Measurements from ENCODE around the gene ZFYVE26.
"Not testable (repeated sequence)": the region's sequence is repeated elsewhere in the genome, so short reads cannot be mapped to it uniquely, and the experiment has no call there.

ZFYVE26 gene

GRCh38 chr14:67816326-67817002 is at the start of gene ZFYVE26:
TSS of gene ZFYVE26 (minus strand) at chr14:67816590. CDS start at chr14:67815963, 627 bp downstream.
- DNase-seq, result peak; percentile 100

- DNase-seq, result no peak
Observed at GRCh38 chr14:67863223-67863622, 46.8 kb upstream of the ZFYVE26 start.

- no peak for DNase-seq
Observed at GRCh38 chr14:67859169-67859749, 42.9 kb upstream of the ZFYVE26 start.

- no peak for DNase-seq
Observed at GRCh38 chr14:67857778-67858350, 41.5 kb upstream of the ZFYVE26 start.

- no peak for DNase-seq
Observed at GRCh38 chr14:67856827-67857226, 40.4 kb upstream of the ZFYVE26 start.

- DNase-seq, result no peak
Observed at GRCh38 chr14:67853715-67854114, 37.3 kb upstream of the ZFYVE26 start.

GRCh38 chr14:67852926-67853604 is 36.7 kb upstream of the ZFYVE26 start:
- no peak for DNase-seq

GRCh38 chr14:67851785-67852410 is 35.5 kb upstream of the ZFYVE26 start:
- no peak for DNase-seq

GRCh38 chr14:67850066-67850830 is 33.9 kb upstream of the ZFYVE26 start:
- DNase-seq, result no peak

GRCh38 chr14:67846029-67846610 is 29.7 kb upstream of the ZFYVE26 start:
- no peak for DNase-seq

GRCh38 chr14:67837011-67837624 is 20.7 kb upstream of the ZFYVE26 start:
- DNase-seq, result peak; percentile 43

GRCh38 chr14:67835596-67835995 is 19.2 kb upstream of the ZFYVE26 start:
- no peak for DNase-seq

- no peak for DNase-seq
Observed at GRCh38 chr14:67833403-67833802, 17.0 kb upstream of the ZFYVE26 start.

GRCh38 chr14:67831113-67831512 is 14.7 kb upstream of the ZFYVE26 start:
- DNase-seq, result no peak

- DNase-seq, result no peak
Observed at GRCh38 chr14:67821121-67821520, 4.7 kb upstream of the ZFYVE26 start.

- DNase-seq, result no peak
Observed at GRCh38 chr14:67820428-67820971, 4.1 kb upstream of the ZFYVE26 start.

GRCh38 chr14:67819563-67820421 is 3.4 kb upstream of the ZFYVE26 start, which contains the start of gene RAD51B:
TSS of gene RAD51B (plus strand) at chr14:67819779.
- DNase-seq, result peak; percentile 92

GRCh38 chr14:67818476-67818875 is 2.1 kb upstream of the ZFYVE26 start:
- not testable (repeated sequence) for DNase-seq

GRCh38 chr14:67817750-67818438 is 1.5 kb upstream of the ZFYVE26 start:
- DNase-seq, result no peak
